Subcutaneous adipose tissue (tissue), 4 donors: Measurements from ENCODE around the gene NRG4. TPM values are rescaled to one million over a fixed set of nuclear protein-coding genes. Genes with fewer than 3 reads are reported as not detected.

Experiments
- CTCF ChIP-seq: fragments of 450-650 bp; IDR thresholded peaks from one replicate; pipeline ENCODE4 v1.5.1; 2016; ENCODE audit warnings: low read depth, mild to moderate bottlenecking, control low read depth, antibody characterized with exemption, moderate library complexity
- total RNA-seq, 4 donors: library from RNA; depleted of rRNA; stranded (reverse); fragments of >200 nt; gene quantifications; one replicate each; pipeline ENCODE4 v1.1.0, GENCODE V29; 2016

The NRG4 gene
- total RNA-seq, 4 donors from 2014 or later = not detected

GRCh38 chr15:75930866-75931265 is 81.4 kb downstream of the NRG4 start:
- no peak for TF ChIP-seq CTCF

GRCh38 chr15:75929799-75930565 is 82.2 kb downstream of the NRG4 start:
- TF ChIP-seq CTCF = no peak

- no peak for TF ChIP-seq CTCF
Measured at GRCh38 chr15:75928680-75929608, 83.3 kb downstream of the NRG4 start.

GRCh38 chr15:75927601-75928000 is 84.6 kb downstream of the NRG4 start:
- TF ChIP-seq CTCF = no peak

GRCh38 chr15:75926931-75927330 is 85.3 kb downstream of the NRG4 start:
- no peak for TF ChIP-seq CTCF

GRCh38 chr15:75925440-75925839 is 86.8 kb downstream of the NRG4 start:
- no peak for TF ChIP-seq CTCF

GRCh38 chr15:75924576-75924975 is 87.6 kb downstream of the NRG4 start:
- TF ChIP-seq CTCF = no peak
